Stimulated activated naive CD8-positive, alpha-beta T cell treated with anti-CD3 and anti-CD28 coated beads, Interleukin-15, Interleukin-2, amounts not matched to agents 100 ng/mL and 50 ng/mL, for 24 hours (primary cell): ENCODE measurements around the gene TNFRSF17.
"Not testable (repeated sequence)": the region's sequence is repeated elsewhere in the genome, so short reads cannot be mapped to it uniquely, and the experiment has no call there.

Source experiments
- H3K27ac Mint-ChIP-seq: one replicate; pipeline ENCODE4 v1.8.0; 2021; ENCODE audit warnings: mild to moderate bottlenecking, mixed read lengths
- H3K27me3 Mint-ChIP-seq: one replicate; pipeline ENCODE4 v1.8.0; 2021; ENCODE audit warnings: mixed read lengths
- H3K36me3 Mint-ChIP-seq: one replicate; pipeline ENCODE4 v1.8.0; 2021; ENCODE audit warnings: low read depth, mixed read lengths
- H3K4me1 Mint-ChIP-seq: one replicate; pipeline ENCODE4 v1.8.0; 2021; ENCODE audit warnings: low read depth, mixed read lengths
- H3K4me3 Mint-ChIP-seq: one replicate; pipeline ENCODE4 v1.8.0; 2021; ENCODE audit warnings: mild to moderate bottlenecking, mixed read lengths
- H3K9me3 Mint-ChIP-seq: one replicate; pipeline ENCODE4 v1.8.0; 2021; ENCODE audit warnings: mixed read lengths

The TNFRSF17 gene

GRCh38 chr16:11962457-11962856, 2.6 kb upstream of the TNFRSF17 start:
- H3K27me3 Mint-ChIP-seq, H3K4me3 Mint-ChIP-seq, H3K36me3 Mint-ChIP-seq, H3K9me3 Mint-ChIP-seq, H3K27ac Mint-ChIP-seq: not testable (repeated sequence)
- H3K4me1 Mint-ChIP-seq = peaks cover 11% of the 10 kb centered on the region

DNA sequence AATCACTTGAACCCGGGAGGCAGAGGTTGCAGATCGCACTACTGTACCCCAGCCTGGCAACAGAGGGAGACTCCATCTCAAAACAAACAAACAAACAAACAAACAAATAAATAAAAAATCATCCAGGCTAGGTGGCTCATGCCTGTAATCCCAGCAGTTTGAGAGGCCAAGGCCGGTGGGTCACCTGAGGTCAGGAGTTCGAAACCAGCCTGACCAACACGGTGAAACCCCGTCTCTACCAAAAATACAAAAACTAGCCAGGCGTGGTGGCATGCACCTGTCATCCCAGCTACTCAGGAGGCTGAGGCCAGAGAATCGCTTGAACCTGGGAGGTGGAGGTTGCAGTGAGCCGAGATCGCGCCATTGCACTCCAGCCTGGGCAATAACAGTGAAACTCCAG, 2.0 kb upstream of the TNFRSF17 start:
- not testable (repeated sequence) for H3K27me3 Mint-ChIP-seq, H3K36me3 Mint-ChIP-seq, H3K9me3 Mint-ChIP-seq, H3K4me3 Mint-ChIP-seq, H3K27ac Mint-ChIP-seq
- H3K4me1 Mint-ChIP-seq = peaks cover 13% of the 10 kb centered on the region

DNA sequence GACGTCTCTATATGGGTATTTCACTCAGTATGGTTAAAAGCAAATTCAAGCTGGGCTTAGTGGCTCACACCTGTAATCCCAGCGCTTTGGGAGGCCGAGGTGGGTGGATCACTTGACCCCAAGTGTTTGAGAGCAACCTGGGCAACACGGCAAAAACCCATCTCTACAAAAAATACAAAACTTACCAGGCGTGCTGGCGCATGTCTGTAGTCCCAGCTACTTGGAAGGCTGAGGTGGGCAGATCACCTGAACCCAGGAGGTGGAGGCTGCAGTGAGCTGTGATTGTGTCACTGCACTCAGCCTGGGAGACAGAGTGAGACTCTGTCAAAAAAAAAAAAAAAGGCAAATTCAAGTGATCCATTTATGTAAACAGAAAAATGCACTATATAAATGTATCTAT, 1.3 kb upstream of the TNFRSF17 start:
- Mint-ChIP-seq H3K36me3 (no peaks in the 10 kb centered on the region), H3K4me1 (peaks cover 13% of the 10 kb centered on the region), H3K27ac (no peak overlapping the region), H3K9me3 (no peaks in the 10 kb centered on the region), H3K27me3 (no peaks in the 10 kb centered on the region), H3K4me3 (no peak overlapping the region)

- no peak overlapping the region for H3K4me3 Mint-ChIP-seq
- no peaks in the 10 kb centered on the region for H3K36me3 Mint-ChIP-seq
- H3K27me3 Mint-ChIP-seq = no peaks in the 10 kb centered on the region
- peaks cover 13% of the 10 kb centered on the region for H3K4me1 Mint-ChIP-seq
- peak overlapping the region; percentile 52 for H3K27ac Mint-ChIP-seq
- H3K9me3 Mint-ChIP-seq = no peaks in the 10 kb centered on the region
Measured at GRCh38 chr16:11966173-11966572, 1.2 kb downstream of the TNFRSF17 start.

DNA sequence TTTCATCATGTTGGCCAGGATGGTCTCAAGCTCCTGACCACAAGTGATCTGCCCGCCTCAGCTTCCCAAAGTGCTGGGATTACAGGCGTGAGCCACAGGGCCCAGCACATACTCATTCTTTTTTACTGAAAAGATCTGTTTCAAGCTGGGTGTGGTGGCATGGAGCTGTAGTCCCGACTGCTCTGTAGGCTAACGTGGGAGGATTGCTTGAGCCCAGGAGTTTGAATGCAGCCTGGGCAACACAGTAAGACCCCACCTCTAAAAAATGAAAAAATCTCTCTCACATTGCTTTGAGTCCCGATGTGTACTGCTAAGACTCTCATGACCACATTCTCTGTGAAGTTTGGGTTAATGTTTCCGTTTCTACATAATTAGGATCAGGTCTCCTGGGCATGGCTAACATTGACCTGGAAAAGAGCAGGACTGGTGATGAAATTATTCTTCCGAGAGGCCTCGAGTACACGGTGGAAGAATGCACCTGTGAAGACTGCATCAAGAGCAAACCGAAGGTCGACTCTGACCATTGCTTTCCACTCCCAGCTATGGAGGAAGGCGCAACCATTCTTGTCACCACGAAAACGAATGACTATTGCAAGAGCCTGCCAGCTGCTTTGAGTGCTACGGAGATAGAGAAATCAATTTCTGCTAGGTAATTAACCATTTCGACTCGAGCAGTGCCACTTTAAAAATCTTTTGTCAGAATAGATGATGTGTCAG, 2.3 kb downstream of the TNFRSF17 start:
- H3K27ac Mint-ChIP-seq = no peak overlapping the region
- no peaks in the 10 kb centered on the region for H3K27me3 Mint-ChIP-seq
- no peaks in the 10 kb centered on the region for H3K9me3 Mint-ChIP-seq
- H3K36me3 Mint-ChIP-seq = no peaks in the 10 kb centered on the region
- peaks cover 13% of the 10 kb centered on the region for H3K4me1 Mint-ChIP-seq
- H3K4me3 Mint-ChIP-seq = no peak overlapping the region

DNA sequence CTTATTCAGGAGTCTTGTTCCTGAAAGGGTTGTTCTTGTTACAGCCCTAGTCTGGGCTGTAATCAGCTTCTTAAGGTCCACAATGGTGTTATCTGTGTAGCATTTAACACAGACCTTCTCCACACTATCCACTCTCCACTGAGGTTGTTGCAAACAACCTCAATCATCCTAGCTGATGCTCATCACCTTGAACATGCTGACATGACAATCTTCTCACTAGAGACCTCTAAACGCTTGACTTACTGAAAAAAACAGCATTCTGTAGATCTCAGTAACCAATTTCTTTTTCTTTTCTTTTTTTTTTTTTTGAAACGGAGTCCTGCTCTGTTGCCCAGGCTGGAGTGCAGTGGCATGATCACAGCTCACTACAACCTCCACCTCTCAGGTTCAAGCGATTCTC, 3.6 kb downstream of the TNFRSF17 start:
- Mint-ChIP-seq H3K27ac (no peak overlapping the region), H3K9me3 (no peaks in the 10 kb centered on the region), H3K27me3 (no peaks in the 10 kb centered on the region), H3K4me3 (no peak overlapping the region), H3K36me3 (no peaks in the 10 kb centered on the region), H3K4me1 (peaks cover 13% of the 10 kb centered on the region)

- H3K4me3 Mint-ChIP-seq, H3K27ac Mint-ChIP-seq, H3K27me3 Mint-ChIP-seq, H3K9me3 Mint-ChIP-seq, H3K36me3 Mint-ChIP-seq: not testable (repeated sequence)
- peaks cover 10% of the 10 kb centered on the region for H3K4me1 Mint-ChIP-seq
Measured at GRCh38 chr16:11970292-11970691, 5.3 kb downstream of the TNFRSF17 start.

DNA sequence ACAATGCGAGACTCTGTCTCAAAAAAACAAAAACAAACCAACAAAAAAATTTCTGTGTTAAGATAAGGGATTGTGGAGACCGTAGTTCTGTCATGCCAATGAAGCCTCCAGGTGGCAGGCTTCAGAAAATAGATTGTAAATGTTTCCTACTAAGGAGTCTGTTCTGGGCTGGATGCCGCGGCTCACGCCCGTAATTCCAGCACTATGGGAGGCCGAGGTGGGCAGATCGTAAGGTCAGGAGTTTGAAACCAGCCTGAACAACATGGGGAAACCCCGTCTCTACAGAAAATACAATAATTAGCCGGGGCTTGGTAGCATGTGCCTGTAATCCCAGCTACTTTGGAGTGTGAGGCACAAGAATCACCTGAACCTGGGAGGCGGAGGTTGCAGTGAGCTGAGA, 7.1 kb downstream of the TNFRSF17 start:
- peaks cover 20% of the 10 kb centered on the region for H3K4me1 Mint-ChIP-seq
- H3K27ac Mint-ChIP-seq = no peak overlapping the region
- no peak overlapping the region for H3K4me3 Mint-ChIP-seq
- no peaks in the 10 kb centered on the region for H3K27me3 Mint-ChIP-seq
- H3K36me3 Mint-ChIP-seq = no peaks in the 10 kb centered on the region
- H3K9me3 Mint-ChIP-seq = no peaks in the 10 kb centered on the region

- H3K27ac Mint-ChIP-seq = peak overlapping the region; percentile 37
- no peaks in the 10 kb centered on the region for H3K36me3 Mint-ChIP-seq
- no peak overlapping the region for H3K4me3 Mint-ChIP-seq
- H3K9me3 Mint-ChIP-seq = no peaks in the 10 kb centered on the region
- no peaks in the 10 kb centered on the region for H3K27me3 Mint-ChIP-seq
- H3K4me1 Mint-ChIP-seq = peaks cover 25% of the 10 kb centered on the region
Measured at GRCh38 chr16:11973070-11973469, 8.1 kb downstream of the TNFRSF17 start.

DNA sequence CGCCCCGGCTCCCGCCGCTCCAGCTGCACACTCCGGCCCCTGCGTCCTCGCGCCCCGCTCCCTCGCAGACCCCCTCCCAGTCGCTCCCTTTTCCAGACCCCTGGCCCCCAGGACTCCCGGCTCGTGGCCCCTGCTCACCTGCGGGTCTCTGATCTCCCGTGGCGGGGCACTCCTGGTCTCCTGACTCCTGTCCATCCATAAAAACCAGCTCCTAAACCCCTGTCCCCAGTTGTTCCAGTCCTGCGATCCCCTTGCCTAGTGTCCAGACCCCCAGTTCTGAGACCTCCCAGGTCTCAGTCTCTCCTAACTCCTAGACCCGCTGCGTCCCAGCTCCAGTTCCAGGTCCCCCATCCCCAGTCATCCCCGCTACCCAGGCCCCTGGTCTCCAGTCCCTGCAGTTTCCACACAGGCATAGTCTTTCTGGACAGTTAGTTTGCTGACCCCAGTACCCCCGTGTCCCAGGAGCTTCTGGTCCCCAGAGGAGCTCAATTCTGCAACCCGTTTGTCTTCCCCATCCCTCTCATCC, 11.9 kb downstream of the TNFRSF17 start:
- Mint-ChIP-seq H3K27ac (peak overlapping the region; percentile 73), H3K4me3 (peak overlapping the region; percentile 98), H3K9me3 (no peaks in the 10 kb centered on the region), H3K36me3 (no peaks in the 10 kb centered on the region), H3K4me1 (peaks cover 47% of the 10 kb centered on the region), H3K27me3 (no peaks in the 10 kb centered on the region)

- Mint-ChIP-seq H3K27ac (peak overlapping the region; percentile 73), H3K4me1 (peaks cover 50% of the 10 kb centered on the region), H3K36me3 (no peaks in the 10 kb centered on the region), H3K9me3 (no peaks in the 10 kb centered on the region), H3K27me3 (no peaks in the 10 kb centered on the region), H3K4me3 (peak overlapping the region; percentile 98)
Measured at GRCh38 chr16:11977376-11978041, 12.5 kb downstream of the TNFRSF17 start.

DNA sequence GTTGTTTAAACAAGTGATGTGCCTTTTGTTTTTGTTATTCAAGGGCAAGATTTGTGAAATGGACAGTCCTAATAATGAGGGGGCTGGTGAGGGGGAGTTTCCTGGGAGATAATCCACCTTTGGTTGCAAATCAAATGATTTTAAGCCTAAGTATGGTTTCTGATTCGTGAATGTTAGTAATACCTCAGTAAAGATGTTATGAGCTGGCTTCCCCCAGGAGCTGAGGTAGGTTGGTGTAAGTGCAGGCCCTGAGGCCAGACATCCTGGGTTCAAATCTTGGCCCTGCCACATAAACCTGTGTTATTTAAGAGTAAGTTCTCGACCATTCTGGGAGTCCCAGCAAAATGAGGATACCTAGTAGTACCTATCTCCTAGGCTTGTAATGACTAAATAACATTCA, 13.1 kb downstream of the TNFRSF17 start:
- H3K27ac Mint-ChIP-seq = peak overlapping the region; percentile 73
- peaks cover 50% of the 10 kb centered on the region for H3K4me1 Mint-ChIP-seq

GRCh38 chr16:11979013-11979672, 14.1 kb downstream of the TNFRSF17 start:
- Mint-ChIP-seq H3K4me1 (peaks cover 50% of the 10 kb centered on the region), H3K27ac (peak overlapping the region; percentile 40), H3K4me3 (no peak overlapping the region), H3K36me3 (no peaks in the 10 kb centered on the region), H3K27me3 (no peaks in the 10 kb centered on the region), H3K9me3 (no peaks in the 10 kb centered on the region)

More for the DNA sequence above, 13.1 kb downstream of the TNFRSF17 start:
- no peaks in the 10 kb centered on the region for H3K27me3 Mint-ChIP-seq
- H3K36me3 Mint-ChIP-seq = no peaks in the 10 kb centered on the region
- H3K4me3 Mint-ChIP-seq = peak overlapping the region; percentile 98
- H3K9me3 Mint-ChIP-seq = no peaks in the 10 kb centered on the region

DNA sequence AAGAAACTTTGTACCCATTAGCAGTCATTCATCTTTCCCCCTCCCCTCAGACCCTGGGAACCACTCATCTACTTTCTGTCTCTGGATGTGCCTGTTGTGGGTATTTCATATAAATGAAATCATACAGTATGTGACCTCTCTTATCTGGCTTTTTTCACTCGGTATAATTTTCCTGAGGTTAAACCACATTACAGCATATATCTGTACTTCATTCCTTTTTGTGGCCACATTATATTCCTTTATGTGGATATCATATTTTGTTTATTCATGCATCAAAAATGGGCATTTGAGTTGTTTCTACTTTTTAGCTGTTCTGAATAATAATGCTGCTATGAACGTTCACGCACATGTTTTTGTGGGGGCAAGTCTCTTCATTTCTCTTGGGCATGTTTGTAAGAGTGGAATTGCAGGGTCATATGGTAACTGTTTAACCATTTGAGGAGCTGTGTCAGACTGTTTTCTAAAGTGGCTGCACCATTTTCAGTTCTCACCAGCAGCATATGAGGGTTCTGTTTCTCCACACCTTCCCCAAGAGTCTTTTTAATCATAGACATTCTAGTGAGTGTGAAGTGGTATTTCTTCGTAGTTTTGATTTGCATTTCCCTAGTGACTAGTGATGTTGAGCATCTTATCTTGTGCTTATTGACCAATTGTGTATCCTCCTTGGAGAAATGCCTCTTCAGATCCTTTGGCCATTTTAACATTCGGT, 15.3 kb downstream of the TNFRSF17 start:
- Mint-ChIP-seq H3K27me3 (no peaks in the 10 kb centered on the region), H3K9me3 (no peaks in the 10 kb centered on the region), H3K4me1 (peaks cover 49% of the 10 kb centered on the region), H3K27ac (peak overlapping the region; percentile 37), H3K4me3 (peak overlapping the region; percentile 15), H3K36me3 (no peaks in the 10 kb centered on the region)

- H3K27me3 Mint-ChIP-seq = no peaks in the 10 kb centered on the region
- H3K4me3 Mint-ChIP-seq = no peak overlapping the region
- peaks cover 6% of the 10 kb centered on the region for H3K36me3 Mint-ChIP-seq
- peaks cover 13% of the 10 kb centered on the region for H3K4me1 Mint-ChIP-seq
- no peaks in the 10 kb centered on the region for H3K9me3 Mint-ChIP-seq
- no peak overlapping the region for H3K27ac Mint-ChIP-seq
Measured at GRCh38 chr16:11985250-11985649, 20.2 kb downstream of the TNFRSF17 start.
